H7 (cell line): ENCODE data around the gene SLC19A2. TPM values are rescaled to one million over a fixed set of nuclear protein-coding genes. Genes with fewer than 3 reads are reported as not detected.

Source experiments
- DNase-seq: peaks from one replicate; pipeline ENCODE4 v3.0.0; 2012
- H3K27me3 ChIP-seq: 2 replicates; pipeline ENCODE4 v1.6.0; 2011; ENCODE audit warnings: mild to moderate bottlenecking, low read length; ENCODE audit not compliant: control insufficient read depth, insufficient read depth
- H3K36me3 ChIP-seq: replicated peaks from 2 replicates; pipeline ENCODE4 v1.5.1; 2011; ENCODE audit warnings: low read length; ENCODE audit not compliant: control insufficient read depth, insufficient read depth
- H3K4me3 ChIP-seq: 2 replicates; pipeline ENCODE4 v1.5.1; 2011; ENCODE audit warnings: low read depth, mild to moderate bottlenecking, control low read depth, low read length, moderate library complexity; ENCODE audit not compliant: insufficient read depth
- total RNA-seq: library from RNA; depleted of rRNA; stranded (reverse); fragments of >200 nt; shearing (Covaris generic); gene quantifications from 2 replicates; pipeline ENCODE4 v1.2.3, GENCODE V29; 2014

SLC19A2 gene
- total RNA-seq, 1 experiment from 2014 or later: 28.9 TPM

DNA sequence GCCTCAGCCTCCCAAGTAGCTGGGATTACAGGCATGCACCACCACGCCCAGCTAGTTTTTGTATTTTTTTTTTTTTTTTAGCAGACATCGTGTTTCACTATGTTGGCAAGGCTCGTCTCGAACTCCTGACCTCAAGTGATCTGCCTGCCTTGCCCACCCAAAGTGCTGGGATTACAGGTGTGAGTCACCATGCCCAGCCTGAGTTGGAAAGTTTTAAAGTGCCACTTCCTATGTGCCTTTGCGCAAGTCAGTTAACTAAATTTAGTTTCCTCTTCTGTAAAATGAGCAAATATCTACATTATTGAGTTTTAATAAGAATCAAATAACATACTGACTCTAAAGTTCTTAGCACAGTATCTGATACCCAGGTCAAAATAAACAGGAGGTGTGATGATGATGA, 12.4 kb downstream of the SLC19A2 start:
- no peak for DNase-seq
- H3K4me3 ChIP-seq: no peak overlapping the region
- H3K36me3 ChIP-seq: peaks cover 3% of the 10 kb centered on the region
- H3K27me3 ChIP-seq: no peaks in the 10 kb centered on the region

DNA sequence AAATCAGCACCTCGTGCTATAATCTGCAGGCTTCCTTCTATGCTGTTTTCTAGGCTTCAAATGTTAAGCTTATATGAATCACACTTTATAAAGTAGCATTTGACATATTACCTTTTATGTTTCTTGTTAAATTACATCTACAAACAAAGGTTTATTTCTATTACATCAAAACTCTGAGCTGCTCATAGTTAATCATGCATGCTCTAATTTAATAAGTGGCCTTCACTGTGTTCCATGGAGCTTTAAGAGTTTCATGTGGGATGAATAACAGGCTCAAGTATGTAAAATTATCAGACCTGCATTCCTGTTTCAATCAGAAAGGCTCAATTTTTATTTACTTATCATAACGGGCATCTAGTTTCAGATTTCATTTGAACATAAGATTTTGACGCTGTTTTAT, 13.0 kb downstream of the SLC19A2 start:
- H3K4me3 ChIP-seq: no peak overlapping the region
- H3K36me3 ChIP-seq: peaks cover 3% of the 10 kb centered on the region
- no peaks in the 10 kb centered on the region for H3K27me3 ChIP-seq
- DNase-seq: no peak

GRCh38 chr1:169468982-169469381, 16.8 kb downstream of the SLC19A2 start:
- Histone ChIP-seq H3K36me3 (peaks cover 5% of the 10 kb centered on the region), H3K4me3 (no peak overlapping the region), H3K27me3 (no peaks in the 10 kb centered on the region)
- no peak for DNase-seq

DNA sequence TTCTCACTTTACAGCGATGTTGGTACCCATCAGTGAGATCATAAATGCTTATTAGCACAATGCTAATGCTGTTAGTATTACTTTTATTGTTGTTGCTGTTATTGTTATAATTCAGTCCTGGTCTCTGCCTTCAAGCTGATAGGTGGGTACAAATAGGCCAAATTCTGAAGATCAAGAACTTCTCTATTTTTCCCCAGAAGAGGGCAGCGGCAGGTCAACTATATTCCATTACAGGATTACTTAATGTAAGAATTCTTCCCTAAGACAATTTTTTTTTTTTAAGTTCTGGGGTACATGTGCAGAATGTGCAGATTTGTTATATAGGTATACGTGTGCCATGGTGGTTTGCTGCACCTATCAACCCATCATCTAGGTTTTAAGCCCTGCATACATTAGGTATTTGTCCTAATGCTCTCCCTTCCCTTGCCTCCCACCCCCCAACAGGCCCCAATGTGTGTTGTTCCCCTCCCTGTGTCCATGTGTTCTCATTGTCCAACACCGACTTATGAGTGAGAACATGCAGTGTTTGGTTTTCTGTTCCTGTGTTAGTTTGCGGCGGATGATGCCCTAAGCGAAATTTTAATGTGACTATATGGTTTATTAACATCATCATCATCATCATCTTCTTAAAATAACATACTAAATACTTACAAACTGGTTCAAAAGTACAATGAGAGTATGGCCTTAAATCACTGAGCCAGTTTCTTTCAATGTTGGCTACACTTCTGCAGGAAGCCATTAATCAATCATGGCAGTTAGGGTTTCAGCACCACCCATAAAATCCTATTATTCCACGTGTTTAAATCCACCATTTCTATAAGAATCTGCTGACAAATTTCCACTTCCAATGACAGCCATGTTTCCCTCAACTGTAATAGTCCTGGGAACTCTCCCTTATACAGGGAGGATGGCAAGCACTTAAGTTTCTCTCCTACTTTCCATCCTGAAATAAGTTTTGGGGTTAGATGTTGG, 19.2 kb downstream of the SLC19A2 start:
- Histone ChIP-seq H3K27me3 (no peaks in the 10 kb centered on the region), H3K4me3 (no peak overlapping the region), H3K36me3 (peaks cover 5% of the 10 kb centered on the region)
- DNase-seq: peak; percentile 23

GRCh38 chr1:169465281-169465680, 20.5 kb downstream of the SLC19A2 start:
- Histone ChIP-seq H3K36me3 (peaks cover 5% of the 10 kb centered on the region), H3K4me3 (no peak overlapping the region), H3K27me3 (no peaks in the 10 kb centered on the region)
- DNase-seq: no peak

GRCh38 chr1:169462385-169462784, 23.4 kb downstream of the SLC19A2 start:
- H3K4me3 ChIP-seq: no peak overlapping the region
- no peak for DNase-seq
- H3K27me3 ChIP-seq: no peaks in the 10 kb centered on the region
- H3K36me3 ChIP-seq: peaks cover 5% of the 10 kb centered on the region; the same call in 1 of the 2 replicates

DNA sequence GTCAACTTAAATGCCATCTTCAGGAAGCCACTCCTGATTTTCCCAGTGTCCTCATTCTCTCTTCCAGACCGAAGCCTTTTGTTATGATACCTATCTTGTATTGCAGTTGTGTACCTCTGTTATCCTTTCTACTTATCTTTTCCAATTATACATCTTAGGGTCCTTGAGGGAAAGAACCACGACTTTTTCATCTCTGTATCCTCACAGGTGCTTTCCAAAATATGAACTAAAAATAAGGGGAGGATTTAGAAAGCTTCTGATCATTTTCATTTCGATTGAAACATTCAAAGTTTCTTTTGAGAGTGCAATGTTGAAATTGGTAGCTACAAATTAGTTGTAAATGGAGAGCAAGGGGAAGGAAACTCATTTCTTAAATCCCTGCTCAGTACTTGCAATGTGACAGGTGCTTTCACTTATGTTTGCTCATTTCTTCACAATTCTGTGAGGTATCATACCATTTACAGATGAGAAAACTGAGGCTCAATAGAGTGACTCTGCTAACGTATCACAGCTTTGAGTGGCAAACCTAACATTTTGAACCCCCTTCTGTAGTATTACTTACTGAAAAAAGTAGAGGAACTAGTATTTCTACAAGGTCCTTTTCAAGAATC, 24.2 kb downstream of the SLC19A2 start:
- Histone ChIP-seq H3K4me3 (no peak overlapping the region), H3K36me3 (peaks cover 5% of the 10 kb centered on the region; the same call in 1 of the 2 replicates), H3K27me3 (no peaks in the 10 kb centered on the region)
- DNase-seq: no peak

- H3K4me3 ChIP-seq: peak overlapping the region; percentile 19; the same call in 1 of the 2 replicates
- peak; percentile 36 for DNase-seq
- 0 out of 2 replicates have a peak, but pooled peaks cover 1% of the 10 kb centered on the region for H3K36me3 ChIP-seq
- no peaks in the 10 kb centered on the region for H3K27me3 ChIP-seq
These were observed 25.4 kb downstream of the SLC19A2 start for GRCh38 chr1:169460191-169460833.

DNA sequence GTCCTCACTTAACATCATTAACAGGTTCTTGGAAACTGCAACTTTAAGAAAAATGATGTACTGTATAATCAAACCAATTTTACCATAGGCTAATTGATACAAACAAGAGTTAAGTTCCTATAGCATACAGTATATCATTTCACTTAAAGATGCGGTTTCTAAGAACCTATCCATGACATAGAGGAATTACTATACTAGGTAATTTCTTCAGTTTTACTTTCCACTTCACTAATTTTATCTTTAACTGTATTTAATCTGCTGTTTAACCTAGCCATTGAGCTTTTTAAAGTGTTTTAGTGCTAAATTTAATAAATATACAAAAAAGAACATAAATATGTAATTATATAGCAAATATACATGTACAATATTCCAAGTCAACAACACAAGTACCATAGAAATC, 28.3 kb downstream of the SLC19A2 start:
- no peak for DNase-seq
- H3K36me3 ChIP-seq: no peaks in the 10 kb centered on the region
- no peaks in the 10 kb centered on the region for H3K27me3 ChIP-seq
- no peak overlapping the region for H3K4me3 ChIP-seq

- Histone ChIP-seq H3K4me3 (no peak overlapping the region), H3K27me3 (no peaks in the 10 kb centered on the region), H3K36me3 (no peaks in the 10 kb centered on the region)
- no peak for DNase-seq
These were observed 29.7 kb downstream of the SLC19A2 start for GRCh38 chr1:169456029-169456428.

DNA sequence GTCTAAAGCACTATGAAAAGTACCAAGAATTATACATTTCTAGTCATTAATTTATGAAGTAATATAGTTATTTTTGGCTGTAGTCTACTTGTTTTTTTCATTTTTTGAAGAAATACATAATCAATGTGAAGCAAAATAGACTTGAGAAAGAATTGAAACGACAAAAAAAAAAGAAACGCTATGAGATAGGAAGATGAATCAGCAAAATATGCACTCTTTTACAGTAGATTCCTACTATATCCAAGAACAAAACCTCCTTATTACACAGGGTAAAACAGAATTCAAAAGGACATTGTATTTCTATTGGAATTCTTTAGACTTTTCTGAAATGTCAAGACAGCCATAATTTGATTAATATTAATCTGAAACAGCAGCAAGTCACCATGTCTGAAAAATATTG, 32.8 kb downstream of the SLC19A2 start:
- no peaks in the 10 kb centered on the region for H3K27me3 ChIP-seq
- no peaks in the 10 kb centered on the region for H3K36me3 ChIP-seq
- no peak for DNase-seq
- no peak overlapping the region for H3K4me3 ChIP-seq

GRCh38 chr1:169451218-169451824, 34.4 kb downstream of the SLC19A2 start:
- Histone ChIP-seq H3K27me3 (no peaks in the 10 kb centered on the region), H3K36me3 (no peaks in the 10 kb centered on the region), H3K4me3 (no peak overlapping the region)
- DNase-seq: no peak

DNA sequence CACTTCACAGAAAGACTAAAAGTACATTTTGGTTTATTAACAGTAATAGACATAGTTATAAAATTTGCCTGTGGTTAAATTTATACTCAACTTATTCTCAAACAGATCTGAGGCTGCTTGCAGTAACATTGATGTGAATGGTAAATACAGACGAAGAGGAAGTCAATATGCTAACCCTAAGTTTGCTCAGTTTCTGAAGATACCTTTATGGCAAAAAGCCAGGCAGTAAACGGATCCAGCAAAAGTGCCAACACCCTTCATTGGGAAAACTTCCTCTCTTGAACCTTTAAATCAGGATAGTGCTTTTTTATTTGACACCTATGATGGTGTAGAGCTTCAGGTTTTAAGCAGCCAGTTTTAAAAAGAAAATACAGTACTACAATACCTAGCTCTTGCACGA, 41.8 kb downstream of the SLC19A2 start:
- no peaks in the 10 kb centered on the region; the same call in 1 of the 2 replicates for H3K27me3 ChIP-seq
- DNase-seq: no peak
- no peak overlapping the region for H3K4me3 ChIP-seq
- no peaks in the 10 kb centered on the region for H3K36me3 ChIP-seq

GRCh38 chr1:169427081-169427641, 58.6 kb downstream of the SLC19A2 start, which contains the start of gene CCDC181:
CCDC181 (minus strand) TSS chr1:169427474; CDS start chr1:169424927, 2,547 bp downstream.
- Histone ChIP-seq H3K4me3 (peak within 1 kb of the TSS; percentile 41), H3K27me3 (peaks cover 5% of the 10 kb centered on the region; the same call in 1 of the 2 replicates), H3K36me3 (no peaks in the 10 kb centered on the region)
- peak; percentile 73 for DNase-seq
